Retinal pigment epithelial cell (primary cell): ENCODE measurements around the gene CHMP6.

Experiments
- DNase-seq: peaks from one replicate; pipeline ENCODE4 v3.0.0-alpha.2; 2010; ENCODE audit warnings: low read depth
- H3K4me3 ChIP-seq: 2 replicates; pipeline ENCODE4 v1.5.1; 2011; ENCODE audit warnings: mild to moderate bottlenecking, low read length, control low read depth, moderate library complexity
- CTCF ChIP-seq: conservative IDR thresholded peaks from 2 replicates; pipeline ENCODE4 v1.5.1; 2011; ENCODE audit warnings: low read depth, low read length, control low read depth, inconsistent platforms

CHMP6 gene

GRCh38 chr17:80957461-80957941 lies 34.1 kb upstream of the CHMP6 start:
- TF ChIP-seq CTCF: no peak
- H3K4me3 ChIP-seq: no peak overlapping the region
- no peak for DNase-seq

- TF ChIP-seq CTCF: no peak
- no peak overlapping the region for H3K4me3 ChIP-seq
- DNase-seq: peak; percentile 68
Observed at GRCh38 chr17:80959330-80960036, 32.2 kb upstream of the CHMP6 start.

- DNase-seq: no peak
- H3K4me3 ChIP-seq: no peak overlapping the region
- no peak for TF ChIP-seq CTCF
Observed at GRCh38 chr17:80960037-80960796, 31.4 kb upstream of the CHMP6 start.

- no peak for DNase-seq
- no peak overlapping the region for H3K4me3 ChIP-seq
- no peak for TF ChIP-seq CTCF
Observed at GRCh38 chr17:80960797-80961452, 30.7 kb upstream of the CHMP6 start.

- TF ChIP-seq CTCF: no peak
- DNase-seq: no peak
- no peak overlapping the region for H3K4me3 ChIP-seq
Observed at GRCh38 chr17:80961541-80962330, 29.9 kb upstream of the CHMP6 start.

- H3K4me3 ChIP-seq: no peak overlapping the region
- no peak for TF ChIP-seq CTCF
- DNase-seq: no peak
Observed at GRCh38 chr17:80962356-80963329, 29.0 kb upstream of the CHMP6 start.
